ENCODE data around the gene PRKACG. TPM values are rescaled to one million over a fixed set of nuclear protein-coding genes. Genes with fewer than 3 reads are reported as not detected.
A peak's percentile ranks its signal among the peaks of the same experiment; 100 is the strongest.

The PRKACG gene
- total RNA-seq, 1 donor from 2014 or later, result not detected

DNA sequence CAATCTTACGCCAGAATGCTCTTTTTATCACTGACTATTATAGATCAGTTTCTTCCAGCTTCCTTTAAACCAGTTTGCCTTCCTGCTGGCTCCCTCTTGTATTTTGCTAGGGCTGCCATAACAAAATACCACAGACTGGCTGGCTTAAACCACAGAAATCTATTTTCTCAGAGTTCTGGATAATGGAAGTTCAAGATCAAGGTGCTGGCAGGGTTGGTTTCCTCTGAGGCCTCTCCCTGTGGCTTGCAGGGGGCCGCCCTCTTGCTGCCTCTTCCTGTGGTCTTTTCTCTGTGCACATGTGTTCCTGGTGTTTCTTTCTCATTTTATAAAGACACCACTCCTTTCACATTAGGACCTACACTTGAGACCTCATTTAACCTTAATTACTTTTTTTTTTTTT lies 14.8 kb upstream of the PRKACG start:
- no peak for DNase-seq (ENCODE audit: low read depth)
- TF ChIP-seq, protein P1, sequence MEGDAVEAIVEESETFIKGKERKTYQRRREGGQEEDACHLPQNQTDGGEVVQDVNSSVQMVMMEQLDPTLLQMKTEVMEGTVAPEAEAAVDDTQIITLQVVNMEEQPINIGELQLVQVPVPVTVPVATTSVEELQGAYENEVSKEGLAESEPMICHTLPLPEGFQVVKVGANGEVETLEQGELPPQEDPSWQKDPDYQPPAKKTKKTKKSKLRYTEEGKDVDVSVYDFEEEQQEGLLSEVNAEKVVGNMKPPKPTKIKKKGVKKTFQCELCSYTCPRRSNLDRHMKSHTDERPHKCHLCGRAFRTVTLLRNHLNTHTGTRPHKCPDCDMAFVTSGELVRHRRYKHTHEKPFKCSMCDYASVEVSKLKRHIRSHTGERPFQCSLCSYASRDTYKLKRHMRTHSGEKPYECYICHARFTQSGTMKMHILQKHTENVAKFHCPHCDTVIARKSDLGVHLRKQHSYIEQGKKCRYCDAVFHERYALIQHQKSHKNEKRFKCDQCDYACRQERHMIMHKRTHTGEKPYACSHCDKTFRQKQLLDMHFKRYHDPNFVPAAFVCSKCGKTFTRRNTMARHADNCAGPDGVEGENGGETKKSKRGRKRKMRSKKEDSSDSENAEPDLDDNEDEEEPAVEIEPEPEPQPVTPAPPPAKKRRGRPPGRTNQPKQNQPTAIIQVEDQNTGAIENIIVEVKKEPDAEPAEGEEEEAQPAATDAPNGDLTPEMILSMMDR (conservative IDR thresholded peaks at IDR 0.05; ENCODE audit: low read depth, low read length), result no peak
- no peak overlapping the region for H3K4me3 ChIP-seq (ENCODE audit: low read depth, low read length)

DNA sequence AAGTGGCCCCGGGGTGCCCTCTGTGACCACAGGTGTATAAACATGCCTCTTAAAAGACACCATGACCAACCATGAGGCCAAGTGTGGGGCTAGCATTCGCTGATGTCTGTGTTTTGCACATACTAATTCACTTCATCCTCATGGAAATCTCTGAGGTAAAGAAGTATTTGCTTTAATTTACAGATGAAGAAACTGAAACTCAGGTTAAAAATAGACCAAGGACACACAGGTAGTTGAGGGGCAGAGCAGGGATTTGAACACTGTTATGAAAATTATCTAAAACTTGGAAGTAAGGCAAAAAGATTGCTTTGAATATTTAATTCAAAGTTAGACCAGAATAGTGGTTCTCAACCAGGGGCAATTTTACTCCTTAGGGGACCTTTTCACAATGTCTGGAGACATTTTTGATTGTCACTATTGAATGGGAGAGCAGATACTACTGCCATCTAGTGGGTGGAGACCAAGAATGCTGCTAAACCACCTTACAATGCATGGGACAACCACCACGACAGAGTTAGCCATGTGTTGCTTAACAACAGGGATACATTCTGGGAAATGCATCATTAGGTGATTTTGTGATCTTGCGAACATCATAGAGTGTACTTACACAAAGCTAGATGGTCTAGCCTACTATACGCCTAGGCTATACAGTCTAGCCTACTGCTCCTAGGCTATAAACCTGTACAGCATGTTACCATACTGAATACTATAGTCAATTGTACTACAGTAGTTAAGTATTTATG lies 13.6 kb upstream of the PRKACG start:
- TF ChIP-seq, protein P1 (conservative IDR thresholded peaks at IDR 0.05; ENCODE audit: low read depth, low read length), result peak; percentile 87
- no peak for DNase-seq (ENCODE audit: low read depth)

DNA sequence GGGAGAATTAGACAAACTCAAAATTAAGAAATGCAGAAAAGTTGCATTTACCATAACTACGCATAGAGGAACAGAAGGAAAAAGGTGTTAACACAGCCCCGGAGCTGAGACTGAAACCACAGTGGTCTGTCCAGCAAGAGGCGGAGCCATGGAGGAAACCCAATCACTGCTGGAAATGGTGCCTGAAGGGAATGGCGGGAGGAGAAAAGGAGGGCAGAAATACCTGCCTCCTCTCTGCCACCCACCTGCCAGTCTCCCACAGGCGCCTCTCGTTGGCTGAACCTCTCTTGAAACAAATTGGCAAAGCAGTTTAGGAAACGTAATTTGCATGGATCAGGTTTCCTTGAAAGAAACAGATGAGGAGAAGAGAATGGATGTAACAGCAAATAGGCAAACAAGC lies 9.7 kb upstream of the PRKACG start:
- DNase-seq (ENCODE audit: low read depth), result no peak
- TF ChIP-seq, protein P1 (conservative IDR thresholded peaks at IDR 0.05; ENCODE audit: low read depth, low read length), result no peak
- H3K4me3 ChIP-seq (ENCODE audit: low read depth, low read length), result no peak overlapping the region

More for the DNA sequence above, 13.6 kb upstream of the PRKACG start:
- no peak overlapping the region for H3K4me3 ChIP-seq (ENCODE audit: low read depth, low read length)

DNA sequence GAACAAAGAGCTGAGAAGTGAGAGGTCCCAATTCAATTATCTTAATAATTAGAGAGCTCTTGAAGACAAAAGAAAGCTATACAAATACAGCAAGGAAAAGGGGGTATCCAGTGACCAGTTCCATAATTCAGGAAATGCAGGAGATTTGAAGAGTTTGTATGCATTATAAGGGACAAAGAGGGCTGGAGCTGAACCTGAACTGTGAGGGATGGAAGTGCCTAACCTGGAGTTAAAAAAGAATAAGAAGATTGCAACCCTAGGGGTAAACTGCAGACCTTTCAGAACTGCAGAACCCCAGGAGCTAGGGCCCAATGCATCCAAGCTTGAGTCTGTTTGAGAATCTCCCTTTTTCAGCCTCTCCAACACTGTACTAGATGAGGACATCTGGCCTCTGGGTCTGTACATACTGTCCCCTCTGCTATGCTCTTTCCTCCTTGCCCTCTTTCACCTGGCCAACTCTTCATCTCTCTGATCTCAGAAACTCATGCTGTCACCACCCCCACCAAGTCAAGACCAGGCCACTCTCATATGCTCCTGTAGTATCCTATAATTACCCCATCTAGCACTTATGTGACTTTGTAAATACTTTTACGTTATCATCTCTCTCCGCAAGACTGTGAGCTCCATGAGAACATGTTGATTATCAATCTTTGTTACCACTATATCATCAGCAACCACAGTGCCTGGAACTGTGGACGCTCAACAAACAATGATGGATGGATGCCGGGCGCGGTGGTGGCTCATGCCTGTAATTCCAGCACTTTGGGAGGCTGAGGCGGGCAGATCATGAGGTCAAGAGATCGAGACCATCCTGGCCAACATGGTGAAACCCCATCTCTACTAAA lies 6.6 kb upstream of the PRKACG start:
- H3K4me3 ChIP-seq (ENCODE audit: low read depth, low read length), result no peak overlapping the region
- TF ChIP-seq, protein P1 (conservative IDR thresholded peaks at IDR 0.05; ENCODE audit: low read depth, low read length), result no peak
- DNase-seq (ENCODE audit: low read depth), result no peak

DNA sequence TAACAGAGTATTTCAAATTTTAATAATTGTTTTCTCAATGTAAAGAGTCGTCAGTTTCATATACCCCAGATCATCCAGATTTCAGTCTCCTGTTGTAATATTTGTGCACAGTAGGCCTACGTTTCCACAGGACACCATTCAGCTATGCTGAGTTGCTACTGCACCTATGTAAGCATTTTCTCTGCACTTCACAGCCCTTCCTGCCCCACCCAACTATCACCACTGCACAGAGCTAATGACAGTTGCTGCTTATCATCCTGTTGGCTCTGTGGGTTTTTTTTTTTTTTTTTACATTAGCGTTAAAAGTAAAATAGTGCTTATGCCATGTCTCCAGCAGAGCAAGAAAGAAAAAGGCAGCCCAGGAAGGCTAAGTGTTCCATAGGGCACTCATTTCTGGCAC lies 5.9 kb upstream of the PRKACG start:
- no peak for DNase-seq (ENCODE audit: low read depth)
- TF ChIP-seq, protein P1 (conservative IDR thresholded peaks at IDR 0.05; ENCODE audit: low read depth, low read length), result no peak
- no peak overlapping the region for H3K4me3 ChIP-seq (ENCODE audit: low read depth, low read length)

DNA sequence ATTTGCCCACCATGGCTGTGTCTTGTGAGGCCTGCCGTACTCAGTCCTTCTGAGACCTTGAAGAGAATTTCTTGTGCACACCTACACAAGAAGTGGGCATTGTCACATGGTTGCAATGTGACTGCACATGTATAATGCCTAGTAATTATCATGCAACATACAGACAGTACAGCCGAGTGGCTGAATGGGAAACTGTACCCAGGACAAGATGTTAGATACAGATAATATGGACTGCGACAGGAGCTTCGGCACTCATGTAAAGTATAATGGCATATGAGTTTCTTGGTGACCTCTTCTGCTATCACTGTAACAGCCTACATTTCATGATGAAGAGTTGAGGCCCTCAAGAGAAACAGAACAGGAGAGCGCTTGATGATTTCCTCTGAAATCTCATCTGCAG lies 4.8 kb upstream of the PRKACG start:
- H3K4me3 ChIP-seq (ENCODE audit: low read depth, low read length), result no peak overlapping the region
- DNase-seq (ENCODE audit: low read depth), result no peak
- TF ChIP-seq, protein P1 (conservative IDR thresholded peaks at IDR 0.05; ENCODE audit: low read depth, low read length), result no peak
